ENCODE results near the gene SORCS3.

- TF ChIP-seq EZH2 (IDR thresholded peaks at IDR 0.05; ENCODE audit: insufficient read depth, low read length), result no peak
- TF ChIP-seq, protein P1, sequence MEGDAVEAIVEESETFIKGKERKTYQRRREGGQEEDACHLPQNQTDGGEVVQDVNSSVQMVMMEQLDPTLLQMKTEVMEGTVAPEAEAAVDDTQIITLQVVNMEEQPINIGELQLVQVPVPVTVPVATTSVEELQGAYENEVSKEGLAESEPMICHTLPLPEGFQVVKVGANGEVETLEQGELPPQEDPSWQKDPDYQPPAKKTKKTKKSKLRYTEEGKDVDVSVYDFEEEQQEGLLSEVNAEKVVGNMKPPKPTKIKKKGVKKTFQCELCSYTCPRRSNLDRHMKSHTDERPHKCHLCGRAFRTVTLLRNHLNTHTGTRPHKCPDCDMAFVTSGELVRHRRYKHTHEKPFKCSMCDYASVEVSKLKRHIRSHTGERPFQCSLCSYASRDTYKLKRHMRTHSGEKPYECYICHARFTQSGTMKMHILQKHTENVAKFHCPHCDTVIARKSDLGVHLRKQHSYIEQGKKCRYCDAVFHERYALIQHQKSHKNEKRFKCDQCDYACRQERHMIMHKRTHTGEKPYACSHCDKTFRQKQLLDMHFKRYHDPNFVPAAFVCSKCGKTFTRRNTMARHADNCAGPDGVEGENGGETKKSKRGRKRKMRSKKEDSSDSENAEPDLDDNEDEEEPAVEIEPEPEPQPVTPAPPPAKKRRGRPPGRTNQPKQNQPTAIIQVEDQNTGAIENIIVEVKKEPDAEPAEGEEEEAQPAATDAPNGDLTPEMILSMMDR (IDR thresholded peaks at IDR 0.05; ENCODE audit: insufficient read depth, low read depth, low read length), result no peak
Measured at GRCh38 chr10:105252911-105253310, 611.8 kb downstream of the SORCS3 start.
